ENCODE measurements around the gene PRKCA. TPM values are rescaled to one million over a fixed set of nuclear protein-coding genes. Genes with fewer than 3 reads are reported as not detected.
A peak's percentile ranks its signal among the peaks of the same experiment; 100 is the strongest.

PRKCA gene
- total RNA-seq, 2 experiments from 2014 or later: 78.4 to 79.7 TPM

DNA sequence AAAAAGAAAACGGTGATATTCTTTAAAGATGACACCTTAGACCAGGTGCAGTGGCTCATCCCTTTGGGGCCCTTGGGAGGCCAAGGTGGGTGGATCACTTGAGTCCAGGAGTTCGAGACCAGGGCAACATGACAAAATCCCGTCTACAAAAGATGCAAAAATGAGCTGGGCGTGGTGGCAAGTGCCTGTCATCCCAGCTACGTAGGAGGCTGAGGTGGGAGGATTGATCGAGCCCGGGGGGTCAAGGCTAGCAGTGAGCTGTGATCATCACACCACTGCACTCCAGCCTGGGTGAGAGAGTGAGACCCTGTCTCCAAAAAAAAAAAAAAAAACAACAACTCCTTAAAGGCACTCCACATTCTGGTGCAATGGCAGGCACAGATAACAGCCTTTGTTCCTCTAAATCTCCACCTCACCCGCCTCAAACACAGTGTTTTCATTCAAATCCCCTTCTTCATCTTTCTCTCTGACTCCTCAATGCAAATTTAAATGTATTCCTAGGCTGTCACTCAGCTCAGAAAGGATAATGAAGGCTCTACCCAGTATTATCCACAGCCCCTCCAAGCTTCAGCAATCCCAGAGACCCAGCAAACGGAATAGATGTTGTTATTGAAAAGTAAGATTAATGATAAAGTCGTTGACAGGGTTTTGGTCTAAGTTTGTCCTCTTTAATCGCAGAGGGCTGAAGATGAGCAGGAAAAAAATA lies 476.3 kb downstream of the PRKCA start:
- Mint-ChIP-seq H3K4me3 (no peak overlapping the region), H3K9me3 (no peaks in the 10 kb centered on the region), H3K27me3 (ENCODE audit: low read depth) (no peaks in the 10 kb centered on the region), H3K4me1 (ENCODE audit: low read depth) (no peaks in the 10 kb centered on the region), H3K27ac (no peak overlapping the region), H3K36me3 (ENCODE audit: low read depth) (peaks cover 30% of the 10 kb centered on the region)
- CTCF ChIA-PET: interaction anchor here (0.6 kb wide), 1 partner anchor 1265 kb away, joined by 3 read pairs; no protein-coding TSS in a partner anchor
- intact Hi-C loops (cut with micrococcal nuclease): no loop called here
- no peak for DNase-seq

DNA sequence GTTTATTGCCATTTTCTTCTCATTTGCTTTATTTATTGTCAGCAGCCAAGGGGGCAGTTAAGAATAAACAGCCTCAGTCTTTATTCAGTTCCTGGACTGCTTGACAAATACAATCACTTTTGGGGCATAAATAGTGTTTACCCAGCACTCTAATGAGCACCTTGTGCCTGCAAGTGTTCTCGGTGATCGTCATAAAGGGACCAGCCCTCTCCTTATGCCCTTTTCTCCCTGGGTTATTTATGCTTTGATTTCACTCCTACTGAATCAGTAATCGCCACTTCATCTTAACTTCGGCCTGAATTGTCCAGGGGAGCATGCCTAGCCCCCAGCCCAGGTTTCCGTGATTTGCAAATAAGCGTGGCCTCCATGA lies 476.8 kb downstream of the PRKCA start:
- Mint-ChIP-seq H3K36me3 (ENCODE audit: low read depth) (peaks cover 29% of the 10 kb centered on the region), H3K27ac (no peak overlapping the region), H3K27me3 (ENCODE audit: low read depth) (no peaks in the 10 kb centered on the region), H3K4me3 (no peak overlapping the region), H3K9me3 (no peaks in the 10 kb centered on the region), H3K4me1 (ENCODE audit: low read depth) (no peaks in the 10 kb centered on the region)
- no peak for DNase-seq
- CTCF ChIA-PET: no interaction called here
- intact Hi-C loops (cut with micrococcal nuclease): no loop called here

DNA sequence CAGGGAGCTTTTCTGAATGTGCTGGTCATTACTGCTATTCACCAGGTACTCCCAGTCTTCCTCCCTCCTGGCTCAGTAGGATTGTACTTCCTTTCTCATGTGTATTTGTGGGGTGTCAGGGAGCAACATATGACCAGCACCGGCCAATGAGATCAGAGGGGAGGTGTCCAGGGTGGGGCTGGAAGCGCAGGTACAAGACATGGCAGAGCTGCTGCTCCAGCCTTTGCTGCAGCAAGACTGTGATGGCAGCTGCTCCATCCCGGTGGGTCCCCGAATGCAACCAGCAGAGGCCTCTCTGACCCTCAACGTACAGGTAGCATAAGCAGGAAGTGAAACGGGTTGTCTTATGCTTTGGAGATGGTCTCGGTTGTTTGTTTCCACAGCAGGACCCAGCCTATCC lies 478.7 kb downstream of the PRKCA start:
- Mint-ChIP-seq H3K27me3 (ENCODE audit: low read depth) (no peaks in the 10 kb centered on the region), H3K9me3 (no peaks in the 10 kb centered on the region), H3K27ac (no peak overlapping the region), H3K36me3 (ENCODE audit: low read depth) (peaks cover 18% of the 10 kb centered on the region), H3K4me1 (ENCODE audit: low read depth) (no peaks in the 10 kb centered on the region), H3K4me3 (no peak overlapping the region)
- DNase-seq: no peak
- intact Hi-C loops (cut with micrococcal nuclease): no loop called here
- CTCF ChIA-PET: no interaction called here

DNA sequence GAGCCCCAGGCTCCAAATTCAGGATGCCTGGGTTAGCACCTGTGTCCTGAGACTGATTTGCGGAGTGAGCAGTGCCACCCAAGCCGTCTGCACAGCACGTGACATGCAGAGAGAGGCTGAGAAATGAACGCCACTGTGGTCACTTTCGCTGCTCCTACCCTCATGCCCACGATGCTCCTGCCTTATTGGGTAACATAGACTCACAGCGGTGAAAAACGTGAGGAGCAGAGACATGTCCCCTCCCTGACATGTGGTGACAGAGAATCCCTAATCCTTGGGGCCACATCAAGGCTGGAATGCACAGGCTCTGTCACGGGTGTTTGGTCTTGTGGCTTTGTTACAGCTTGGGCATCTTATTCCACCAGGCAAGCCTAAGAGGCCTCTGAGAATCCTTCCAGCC lies 480.4 kb downstream of the PRKCA start:
- DNase-seq: no peak
- intact Hi-C loops (cut with micrococcal nuclease): no loop called here
- Mint-ChIP-seq H3K27ac (no peak overlapping the region), H3K4me3 (no peak overlapping the region), H3K4me1 (ENCODE audit: low read depth) (no peaks in the 10 kb centered on the region), H3K27me3 (ENCODE audit: low read depth) (no peaks in the 10 kb centered on the region), H3K36me3 (ENCODE audit: low read depth) (peaks cover 19% of the 10 kb centered on the region), H3K9me3 (no peaks in the 10 kb centered on the region)
- CTCF ChIA-PET: no interaction called here

DNA sequence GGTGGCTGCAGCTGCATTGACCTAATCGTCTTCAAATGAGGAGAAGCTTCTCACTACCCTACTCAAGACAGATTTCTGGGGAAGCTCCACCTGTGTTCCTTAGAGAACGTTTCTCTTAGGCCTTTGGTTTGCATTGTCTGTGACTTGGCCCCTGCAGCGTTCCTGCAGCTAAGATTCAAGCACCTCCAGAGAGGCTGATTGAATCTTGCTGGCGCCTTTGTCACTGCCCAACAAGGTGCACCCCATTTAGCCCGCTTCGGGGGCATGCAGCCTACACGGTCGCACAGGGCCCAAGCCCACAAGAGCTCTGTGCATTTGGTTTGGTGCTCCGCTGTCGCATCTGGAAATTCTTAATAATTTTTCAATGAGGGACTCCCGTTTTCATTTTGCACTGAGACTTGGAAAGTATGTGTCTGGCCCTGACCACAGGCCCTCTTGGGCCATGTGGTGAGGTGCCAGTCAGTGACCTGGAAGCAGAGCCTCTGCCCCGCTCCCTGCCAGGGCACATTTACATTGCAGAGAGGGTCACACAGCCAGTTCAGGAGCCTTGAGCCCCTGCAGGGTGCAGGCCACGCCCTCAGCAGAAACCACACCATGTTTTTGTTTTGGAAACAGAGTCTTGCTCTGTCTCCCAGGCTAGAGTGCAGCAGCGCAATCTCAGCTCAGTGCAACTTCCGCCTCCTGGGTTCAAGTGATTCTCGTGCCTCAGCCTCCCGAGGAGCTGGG lies 481.4 kb downstream of the PRKCA start:
- Mint-ChIP-seq H3K27me3 (ENCODE audit: low read depth) (no peaks in the 10 kb centered on the region), H3K36me3 (ENCODE audit: low read depth) (peaks cover 22% of the 10 kb centered on the region), H3K4me1 (ENCODE audit: low read depth) (no peaks in the 10 kb centered on the region), H3K27ac (no peak overlapping the region), H3K9me3 (no peaks in the 10 kb centered on the region), H3K4me3 (no peak overlapping the region)
- CTCF ChIA-PET: no interaction called here
- intact Hi-C loops (cut with micrococcal nuclease): no loop called here
- no peak for DNase-seq

DNA sequence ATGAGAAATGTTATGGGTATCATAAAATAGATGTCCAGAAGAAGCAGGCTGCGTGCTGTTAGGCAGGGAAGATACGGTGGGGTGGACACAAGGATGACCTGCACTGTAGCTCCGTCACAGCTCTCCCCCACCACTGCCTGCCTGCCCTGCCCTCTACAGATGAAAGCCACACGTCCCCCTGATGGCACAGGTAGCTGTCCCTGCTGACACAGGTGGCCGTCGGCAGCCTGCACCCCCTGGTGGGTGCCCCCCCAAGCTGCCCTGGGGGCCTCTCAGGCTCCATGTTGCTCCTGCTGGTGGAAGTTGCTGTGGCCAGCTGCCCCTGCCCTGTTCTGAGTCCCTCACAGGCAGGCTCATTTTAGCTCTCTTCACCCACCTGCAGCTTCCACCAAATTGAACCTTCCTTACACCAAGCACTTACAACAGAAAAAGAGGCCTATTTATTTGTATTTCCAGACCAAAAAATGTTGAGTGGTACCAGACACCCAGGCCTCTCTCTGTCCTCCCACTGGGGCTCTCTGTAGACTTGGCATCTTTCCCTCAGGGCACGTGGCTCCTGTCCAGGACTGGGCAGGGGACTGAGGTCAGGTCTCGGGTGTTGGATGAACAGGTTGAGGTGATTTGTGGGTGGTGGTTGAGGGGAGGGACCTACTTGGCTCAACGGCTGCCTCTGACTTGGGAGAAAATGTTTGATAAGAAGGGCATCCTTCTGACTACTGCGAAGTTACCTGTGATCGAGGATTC lies 482.4 kb downstream of the PRKCA start:
- peak overlapping the region; percentile 53 for H3K27ac Mint-ChIP-seq
- no peaks in the 10 kb centered on the region for H3K27me3 Mint-ChIP-seq (ENCODE audit: low read depth)
- CTCF ChIA-PET: no interaction called here
- no peaks in the 10 kb centered on the region for H3K9me3 Mint-ChIP-seq
- intact Hi-C loops (cut with micrococcal nuclease): no loop called here
- H3K4me3 Mint-ChIP-seq: no peak overlapping the region
- DNase-seq: no peak
- H3K36me3 Mint-ChIP-seq (ENCODE audit: low read depth): peaks cover 18% of the 10 kb centered on the region
- H3K4me1 Mint-ChIP-seq (ENCODE audit: low read depth): peaks cover under 1% of the 10 kb centered on the region

DNA sequence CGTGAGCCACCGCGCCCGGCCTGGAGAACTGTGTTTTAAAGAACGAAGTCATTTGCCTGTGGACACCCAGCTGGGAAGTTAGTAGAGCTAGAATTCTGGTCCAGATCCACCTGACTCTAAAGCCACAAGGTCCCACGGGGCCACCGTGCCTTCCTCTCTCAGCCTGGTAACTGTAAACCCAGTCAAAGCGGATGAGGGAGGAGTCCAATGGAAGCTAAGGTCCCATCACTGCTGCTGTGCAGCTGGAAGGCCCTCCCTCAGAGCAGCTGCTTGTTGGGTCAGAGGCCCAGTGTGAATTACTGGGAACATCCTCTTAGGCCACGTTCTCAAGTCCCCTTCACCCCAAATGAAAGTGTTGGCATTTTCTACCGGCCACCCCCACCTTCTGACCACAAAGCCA lies 483.7 kb downstream of the PRKCA start:
- Mint-ChIP-seq H3K27me3 (ENCODE audit: low read depth) (no peaks in the 10 kb centered on the region), H3K27ac (no peak overlapping the region), H3K4me3 (no peak overlapping the region), H3K4me1 (ENCODE audit: low read depth) (peaks cover 7% of the 10 kb centered on the region), H3K9me3 (no peaks in the 10 kb centered on the region), H3K36me3 (ENCODE audit: low read depth) (peaks cover 25% of the 10 kb centered on the region)
- intact Hi-C loops (cut with micrococcal nuclease): no loop called here
- CTCF ChIA-PET: no interaction called here
- no peak for DNase-seq

DNA sequence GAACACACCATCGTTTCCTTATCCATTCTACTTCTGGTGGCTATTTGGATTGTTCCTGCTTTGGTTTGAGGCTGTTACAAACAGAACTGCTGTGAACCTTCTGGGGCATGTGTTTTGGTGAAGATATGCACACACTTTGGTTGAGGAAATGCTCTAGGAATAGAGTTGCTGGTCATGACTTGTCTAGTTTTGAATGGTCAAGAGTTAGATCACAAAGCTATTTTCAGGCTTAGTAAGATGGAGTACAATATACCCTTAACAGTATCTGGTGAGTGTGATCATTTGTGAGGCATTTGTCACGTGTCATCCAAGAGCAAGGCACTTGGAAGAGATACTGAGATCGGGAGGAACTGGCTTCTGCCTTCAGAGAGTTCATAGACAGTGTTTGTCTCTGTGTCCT lies 485.5 kb downstream of the PRKCA start:
- no peak for DNase-seq
- CTCF ChIA-PET: no interaction called here
- H3K4me3 Mint-ChIP-seq: no peak overlapping the region
- intact Hi-C loops (cut with micrococcal nuclease): no loop called here
- H3K27ac Mint-ChIP-seq: no peak overlapping the region
- H3K4me1 Mint-ChIP-seq (ENCODE audit: low read depth): peaks cover 12% of the 10 kb centered on the region
- no peaks in the 10 kb centered on the region for H3K9me3 Mint-ChIP-seq
- H3K27me3 Mint-ChIP-seq (ENCODE audit: low read depth): no peaks in the 10 kb centered on the region
- peaks cover 30% of the 10 kb centered on the region for H3K36me3 Mint-ChIP-seq (ENCODE audit: low read depth)

DNA sequence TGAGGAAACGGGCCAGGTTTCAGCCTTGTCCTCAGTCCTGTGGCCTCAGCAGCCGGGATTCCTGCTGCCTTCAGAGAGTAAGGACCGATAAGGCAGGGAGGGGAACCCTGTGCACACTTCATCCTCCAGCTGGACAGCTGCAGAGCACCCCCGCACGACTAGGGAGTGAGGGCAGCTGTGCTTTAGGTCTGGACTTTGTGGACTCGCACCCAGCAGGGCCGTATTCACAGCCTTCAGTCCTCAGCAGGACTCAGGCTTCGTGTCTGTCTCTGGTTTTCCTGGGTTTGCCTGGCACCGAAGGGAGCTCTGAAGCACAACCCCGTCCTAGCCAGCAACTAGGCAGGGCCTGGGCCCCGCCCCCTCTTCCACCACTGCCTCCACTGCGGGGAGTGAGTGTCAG lies 486.7 kb downstream of the PRKCA start:
- Mint-ChIP-seq H3K36me3 (ENCODE audit: low read depth) (peaks cover 36% of the 10 kb centered on the region), H3K27me3 (ENCODE audit: low read depth) (no peaks in the 10 kb centered on the region), H3K9me3 (no peaks in the 10 kb centered on the region), H3K27ac (no peak overlapping the region), H3K4me1 (ENCODE audit: low read depth) (peaks cover 12% of the 10 kb centered on the region), H3K4me3 (no peak overlapping the region)
- CTCF ChIA-PET: no interaction called here
- no peak for DNase-seq
- intact Hi-C loops (cut with micrococcal nuclease): no loop called here

DNA sequence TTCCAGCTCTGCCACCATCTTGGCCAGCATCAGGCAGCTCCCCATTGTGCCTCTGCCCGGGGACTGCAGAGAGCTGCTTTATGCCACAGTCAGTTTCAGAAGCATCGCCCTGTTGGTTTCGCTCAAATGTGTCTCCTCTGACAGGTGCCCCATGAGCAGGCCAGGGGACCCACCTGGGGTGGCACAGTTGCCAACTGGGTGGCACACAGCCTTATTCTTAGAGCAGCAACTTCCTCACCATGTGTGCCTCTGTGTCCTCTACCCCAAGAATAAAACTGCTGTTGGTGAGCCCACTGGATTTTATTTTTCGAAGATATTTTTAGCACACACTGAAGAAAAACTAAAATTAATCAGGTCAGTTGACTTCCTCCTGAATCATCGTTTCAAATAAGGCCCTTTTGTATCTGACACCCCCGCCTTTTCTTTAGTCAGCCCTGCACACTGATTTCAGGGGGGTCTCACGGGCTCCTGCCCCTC lies 487.6 kb downstream of the PRKCA start:
- Mint-ChIP-seq H3K36me3 (ENCODE audit: low read depth) (peaks cover 38% of the 10 kb centered on the region), H3K27me3 (ENCODE audit: low read depth) (no peaks in the 10 kb centered on the region), H3K27ac (no peak overlapping the region), H3K4me3 (no peak overlapping the region), H3K4me1 (ENCODE audit: low read depth) (peaks cover 12% of the 10 kb centered on the region), H3K9me3 (no peaks in the 10 kb centered on the region)
- intact Hi-C loops (cut with micrococcal nuclease): no loop called here
- CTCF ChIA-PET: no interaction called here
- no peak for DNase-seq

DNA sequence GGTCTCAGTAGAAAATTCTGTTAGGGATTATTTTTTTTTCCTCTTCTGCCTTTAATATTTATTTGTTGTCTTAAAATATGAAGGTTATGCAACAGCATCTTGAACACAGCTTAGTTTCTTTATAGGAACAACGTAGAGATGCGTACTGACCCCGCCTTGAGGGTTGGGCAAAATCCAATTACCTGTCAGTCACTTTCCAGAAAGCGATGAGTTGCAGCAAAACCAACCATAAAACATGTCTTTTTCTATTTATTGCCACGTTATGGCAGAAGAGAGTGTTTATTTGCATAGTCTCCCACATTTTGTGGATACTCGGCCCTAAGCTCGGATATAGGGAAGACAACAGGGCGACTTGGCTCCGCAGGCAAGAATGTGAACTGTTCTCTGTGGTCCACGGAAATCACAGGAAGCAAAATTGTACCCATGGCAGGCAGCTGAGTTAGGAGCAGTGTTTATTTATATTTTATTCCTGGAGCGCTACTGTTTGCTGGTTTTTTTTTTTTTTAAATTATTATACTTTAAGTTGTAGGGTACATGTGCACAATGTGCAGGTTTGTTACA lies 488.2 kb downstream of the PRKCA start:
- no peak overlapping the region for H3K4me3 Mint-ChIP-seq
- peaks cover 12% of the 10 kb centered on the region for H3K4me1 Mint-ChIP-seq (ENCODE audit: low read depth)
- peaks cover 42% of the 10 kb centered on the region for H3K36me3 Mint-ChIP-seq (ENCODE audit: low read depth)
- CTCF ChIA-PET: no interaction called here
- no peaks in the 10 kb centered on the region for H3K9me3 Mint-ChIP-seq
- H3K27ac Mint-ChIP-seq: no peak overlapping the region
- H3K27me3 Mint-ChIP-seq (ENCODE audit: low read depth): no peaks in the 10 kb centered on the region
- no peak for DNase-seq
- intact Hi-C loops (cut with micrococcal nuclease): no loop called here

DNA sequence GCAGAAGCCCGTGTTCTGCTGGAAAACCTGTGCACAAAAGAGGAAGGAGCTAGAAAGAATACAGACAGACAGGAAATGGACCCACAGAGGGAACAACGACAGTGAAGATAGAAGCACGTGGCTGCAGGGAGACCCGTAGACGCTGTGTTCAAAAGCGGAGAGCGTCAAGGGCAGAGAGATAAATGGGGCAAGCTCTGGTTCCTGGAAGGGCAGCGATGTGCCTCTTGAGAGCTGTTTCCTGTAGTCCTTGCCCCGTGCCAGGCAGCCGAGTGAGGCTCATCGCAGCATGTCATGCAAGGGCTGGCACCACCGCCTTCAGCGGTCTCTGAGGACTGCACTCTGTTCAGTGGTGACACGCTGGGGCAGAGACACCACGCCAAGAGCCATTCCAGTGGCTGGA lies 488.9 kb downstream of the PRKCA start:
- CTCF ChIA-PET: no interaction called here
- Mint-ChIP-seq H3K27ac (peak overlapping the region; percentile 1), H3K27me3 (ENCODE audit: low read depth) (no peaks in the 10 kb centered on the region), H3K4me1 (ENCODE audit: low read depth) (peaks cover 12% of the 10 kb centered on the region), H3K9me3 (no peaks in the 10 kb centered on the region), H3K4me3 (no peak overlapping the region), H3K36me3 (ENCODE audit: low read depth) (peaks cover 46% of the 10 kb centered on the region)
- DNase-seq: no peak
- intact Hi-C loops (cut with micrococcal nuclease): no loop called here

All from activated naive CD4-positive, alpha-beta T cell treated with anti-CD3 and anti-CD28 coated beads for 36 hours (primary cell).